H1 (cell line): ENCODE data around the gene KLHDC4. TPM values are rescaled to one million over a fixed set of nuclear protein-coding genes. Genes with fewer than 3 reads are reported as not detected.
"Not testable (repeated sequence)": the region's sequence is repeated elsewhere in the genome, so short reads cannot be mapped to it uniquely, and the experiment has no call there.

Experiments used
- CTCF ChIA-PET: fragments of 300-600 bp; sonication (Branson Sonifier 250); formaldehyde crosslinking; loops from one replicate; lab custom pipeline; 2021; ENCODE audit not compliant: partially characterized antibody; lab: Charles Lee
- POLR2A ChIA-PET: fragments of 300-600 bp; sonication (Branson Sonifier 250); formaldehyde crosslinking; loops from one replicate; lab custom pipeline; 2021; ENCODE audit warnings: inconsistent platforms; ENCODE audit not compliant: partially characterized antibody; lab: Charles Lee
- DNase-seq, 2 experiments: peaks; one replicate each; pipeline versions ENCODE4 v3.0.0 to v3.0.0-alpha.2; 2010 to 2022; ENCODE audit warnings: low spot score in 2 of 2, low read depth in 1 of 2, mixed read lengths in 1 of 2
- FAIRE-seq: peaks from 2 replicates; lab custom pipeline; 2011; peaks lifted over from hg19 to GRCh38; lab: Jason Lieb, UNC
- H2AFZ ChIP-seq: 2 replicates; pipeline ENCODE4 v1.8.1; 2012; ENCODE audit warnings: low read length, inconsistent platforms
- H2AK5ac ChIP-seq: 2 replicates; pipeline ENCODE4 v1.6.1; 2013; ENCODE audit warnings: low read depth, low read length
- H2BK120ac ChIP-seq: replicated peaks from 2 replicates; pipeline ENCODE3; 2013; ENCODE audit warnings: low read depth, low read length, inconsistent platforms
- H2BK12ac ChIP-seq: 2 replicates; pipeline ENCODE4 v1.6.1; 2013; ENCODE audit warnings: low read depth, low read length
- H2BK15ac ChIP-seq: 2 replicates; pipeline ENCODE4 v1.6.1; 2013; ENCODE audit warnings: low read length
- H2BK20ac ChIP-seq: 2 replicates; pipeline ENCODE4 v1.6.1; 2013; ENCODE audit warnings: low read length
- H2BK5ac ChIP-seq: 2 replicates; pipeline ENCODE4 v1.6.1; 2013; ENCODE audit warnings: low read depth, low read length
- H3K14ac ChIP-seq: 2 replicates; pipeline ENCODE4 v1.6.1; 2013; ENCODE audit warnings: inconsistent platforms; ENCODE audit not compliant: insufficient read length
- H3K18ac ChIP-seq: 2 replicates; pipeline ENCODE4 v1.6.1; 2013; ENCODE audit warnings: low read length; ENCODE audit errors: extremely low read depth
- H3K23ac ChIP-seq: 2 replicates; pipeline ENCODE4 v1.6.1; 2013; ENCODE audit warnings: inconsistent platforms; ENCODE audit not compliant: insufficient read length
- H3K23me2 ChIP-seq: 2 replicates; pipeline ENCODE4 v1.6.1; 2013; ENCODE audit warnings: low read depth, low read length
- H3K27ac ChIP-seq: 2 replicates; pipeline ENCODE4 v1.6.1; 2011; ENCODE audit warnings: low read depth, low read length, inconsistent platforms
- H3K27me3 ChIP-seq, 4 experiments: replicated peaks in 1 of 4; 1 replicate in 1 of 4; 2 replicates in 3 of 4; pipeline versions ENCODE4 v1.6.1 to v1.8.1; 2011 to 2013; ENCODE audit warnings: low read length in 3 of 4, mild to moderate bottlenecking in 3 of 4, inconsistent platforms in 2 of 4, mixed read lengths in 2 of 4, moderate library complexity in 1 of 4; ENCODE audit not compliant: control insufficient read depth in 3 of 4, insufficient read depth in 3 of 4; ENCODE audit errors: extremely low read depth in 1 of 4
- H3K36me3 ChIP-seq, 4 experiments: 2 replicates each; pipeline versions ENCODE4 v1.6.1 to v1.8.1; 2011 to 2013; ENCODE audit warnings: mild to moderate bottlenecking in 4 of 4, low read length in 3 of 4, moderate library complexity in 2 of 4, control low read depth in 1 of 4, inconsistent platforms in 1 of 4; ENCODE audit not compliant: insufficient read depth in 4 of 4, control insufficient read depth in 2 of 4
- H3K4ac ChIP-seq: replicated peaks from 2 replicates; pipeline ENCODE3; 2013; ENCODE audit warnings: low read length, low read depth, mixed read lengths, inconsistent platforms; ENCODE audit not compliant: insufficient read length
- H3K4me1 ChIP-seq, 4 experiments: replicated peaks in 1 of 4; 1 replicate in 1 of 4; 2 replicates in 3 of 4; pipeline versions ENCODE4 v1.6.1 to v1.8.1; 2011 to 2013; ENCODE audit warnings: low read length in 3 of 4, inconsistent platforms in 2 of 4, mixed read lengths in 1 of 4; ENCODE audit not compliant: insufficient read depth in 4 of 4, control insufficient read depth in 3 of 4
- H3K4me2 ChIP-seq, 2 experiments: 2 replicates each; pipeline versions ENCODE4 v1.6.1 to v1.8.1; 2011 to 2013; ENCODE audit warnings: low read depth in 2 of 2, low read length in 2 of 2, control low read depth in 1 of 2, inconsistent platforms in 1 of 2, mild to moderate bottlenecking in 1 of 2; ENCODE audit not compliant: insufficient read depth in 1 of 2
- H3K4me3 ChIP-seq, 4 experiments: fragments of 200-600, 300-600 bp in 1 of 4; sonication (generic), shearing (Covaris generic), sonication (Bioruptor Twin) in 1 of 4; 2 replicates each; pipeline versions ENCODE4 v1.5.1 to v1.8.1; 2011 to 2016; ENCODE audit warnings: low read length in 4 of 4, low read depth in 3 of 4, control low read depth in 2 of 4, inconsistent platforms in 2 of 4, mild to moderate bottlenecking in 2 of 4, mixed read lengths in 1 of 4, moderate library complexity in 1 of 4; ENCODE audit not compliant: insufficient read depth in 2 of 4; ENCODE audit errors: extremely low read depth in 1 of 4
- H3K56ac ChIP-seq: replicated peaks from 2 replicates; pipeline ENCODE3; 2013; ENCODE audit warnings: low read depth, mild to moderate bottlenecking, mixed read lengths, low read length, inconsistent platforms; ENCODE audit not compliant: insufficient read length
- H3K79me1 ChIP-seq: 2 replicates; pipeline ENCODE4 v1.6.1; 2013; ENCODE audit warnings: low read depth, low read length, control low read depth
- H3K79me2 ChIP-seq, 2 experiments: 2 replicates each; pipeline versions ENCODE4 v1.6.1 to v1.8.1; 2012 to 2013; ENCODE audit warnings: low read length in 2 of 2, mild to moderate bottlenecking in 2 of 2, inconsistent platforms in 1 of 2; ENCODE audit not compliant: insufficient read depth in 2 of 2, control insufficient read depth in 1 of 2
- H3K9ac ChIP-seq, 4 experiments: replicated peaks in 1 of 4; 1 replicate in 1 of 4; 2 replicates in 3 of 4; pipeline versions ENCODE4 v1.6.1 to v1.8.1; 2011 to 2013; ENCODE audit warnings: low read depth in 3 of 4, low read length in 3 of 4, control low read depth in 2 of 4, mild to moderate bottlenecking in 2 of 4, moderate library complexity in 2 of 4, inconsistent platforms in 1 of 4; ENCODE audit errors: extremely low read depth in 1 of 4
- H3K9me3 ChIP-seq, 2 experiments: 2 replicates each; pipeline versions ENCODE4 v1.6.1 to v1.8.1; 2012 to 2013; ENCODE audit warnings: mild to moderate bottlenecking in 2 of 2, moderate library complexity in 2 of 2, control low read depth in 1 of 2, inconsistent platforms in 1 of 2, low read depth in 1 of 2, low read length in 1 of 2, mixed read lengths in 1 of 2; ENCODE audit not compliant: insufficient read depth in 2 of 2
- H4K20me1 ChIP-seq, 2 experiments: replicated peaks in 1 of 2; 2 replicates each; pipeline versions ENCODE3 to v1.8.1; 2011 to 2013; ENCODE audit warnings: inconsistent platforms in 2 of 2, low read length in 2 of 2, mild to moderate bottlenecking in 1 of 2; ENCODE audit not compliant: insufficient read depth in 2 of 2, control insufficient read depth in 1 of 2
- H4K5ac ChIP-seq: 2 replicates; pipeline ENCODE4 v1.6.1; 2013; ENCODE audit warnings: low read length, low read depth, mixed read lengths, inconsistent platforms; ENCODE audit not compliant: insufficient read length
- H4K8ac ChIP-seq: 2 replicates; pipeline ENCODE4 v1.8.0; 2013; ENCODE audit warnings: mild to moderate bottlenecking, moderate library complexity, low read length, inconsistent platforms; ENCODE audit not compliant: insufficient read depth; ENCODE audit errors: extremely low read depth
- H4K91ac ChIP-seq: replicated peaks from 2 replicates; pipeline ENCODE3; 2013; ENCODE audit warnings: low read length, mixed read lengths, inconsistent platforms; ENCODE audit not compliant: insufficient read length
- WGBS, 2 experiments: shearing (Covaris generic) in 1 of 2; methylation state at CpG; one replicate each; pipeline versions ENCODE4 v1.1.6 to v1.1.7; 2013 to 2015; ENCODE audit warnings: low lambda C conversion rate in 2 of 2, mixed read lengths in 2 of 2, inconsistent platforms in 1 of 2, low coverage in 1 of 2, missing lambda C conversion rate in 1 of 2; ENCODE audit not compliant: insufficient replicate concordance in 2 of 2, insufficient coverage in 1 of 2, insufficient read length in 1 of 2; ENCODE audit errors: extremely low coverage in 1 of 2, missing lambda C conversion rate in 1 of 2; 5-methylcytosine and 5-hydroxymethylcytosine counted together
- polyA plus RNA-seq, 7 experiments: library from polyadenylated mRNA; depleted of rRNA in 3 of 7; stranded (reverse) in 5 of 7; unstranded in 2 of 7; fragments of >200 nt in 5 of 7; fragments of 200-250 nt in 2 of 7; gene quantifications; 1 replicate in 5 of 7; 2 replicates in 1 of 7; 4 replicates in 1 of 7; pipeline versions ENCODE4 v1.2.1 to v1.2.3, GENCODE V29; 2011 to 2013; ENCODE audit warnings: missing spikeins in 2 of 7, mixed read lengths in 2 of 7
- total RNA-seq: library from RNA; stranded (reverse); fragmentation: NEBNext Ultra II Directional; extraction: Animal tissue kit (Norgen Biotek cat#: 25700); gene quantifications from 2 replicates; pipeline ENCODE4 v1.2.1, GENCODE V29; 2021

Gene KLHDC4
- total and polyA plus RNA-seq, 2 of the 8 experiments (the other 6 are each of a cell fraction or from before 2014, with no cell fraction given) = 23.7 to 63.9 TPM

DNA sequence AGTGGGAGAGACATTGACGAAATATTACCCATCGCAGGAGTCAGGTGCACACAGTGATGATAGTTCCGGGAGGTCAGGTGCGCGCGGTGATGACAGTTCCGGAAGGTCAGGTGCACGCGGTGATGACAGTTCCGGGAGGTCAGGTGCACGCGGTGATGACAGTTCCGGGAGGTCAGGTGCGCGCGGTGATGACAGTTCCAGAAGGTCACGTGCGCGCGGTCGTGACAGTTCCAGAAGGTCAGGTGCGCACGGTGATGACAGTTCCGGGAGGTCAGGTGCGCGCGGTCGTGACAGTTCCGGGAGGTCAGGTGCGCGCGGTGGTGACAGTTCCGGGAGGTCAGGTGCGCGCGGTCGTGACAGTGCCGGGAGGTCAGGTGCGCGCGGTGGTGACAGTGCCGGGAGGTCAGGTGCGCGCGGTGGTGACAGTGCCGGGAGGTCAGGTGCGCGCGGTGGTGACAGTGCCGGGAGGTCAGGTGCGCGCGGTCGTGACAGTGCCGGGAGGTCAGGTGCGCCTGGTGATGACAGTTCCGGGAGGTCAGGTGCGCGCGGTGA lies 84.7 kb downstream of the KLHDC4 start:
- H2BK15ac ChIP-seq, H2AK5ac ChIP-seq, H4K5ac ChIP-seq, H2BK5ac ChIP-seq, H3K9me3 ChIP-seq, H3K4me2 ChIP-seq, H3K27me3 ChIP-seq, H3K4me1 ChIP-seq, POLR2A ChIA-PET, H4K8ac ChIP-seq, H2AFZ ChIP-seq, H4K91ac ChIP-seq, H3K79me2 ChIP-seq, H3K4me3 ChIP-seq, H3K4ac ChIP-seq, H2BK120ac ChIP-seq, H2BK20ac ChIP-seq, H3K56ac ChIP-seq, H3K23me2 ChIP-seq, H3K36me3 ChIP-seq, DNase-seq, FAIRE-seq, H3K9ac ChIP-seq, H3K18ac ChIP-seq, H3K79me1 ChIP-seq, H3K27ac ChIP-seq, H3K23ac ChIP-seq, H3K14ac ChIP-seq, H2BK12ac ChIP-seq: not testable (repeated sequence)
- 98% methylated on average over 45 of the region's 60 CpGs; no CpG with 5 or more reads in 1 of the 2 experiments for WGBS, 2 experiments
- peaks cover 9 to 12% of the 10 kb centered on the region in 2 experiments for H4K20me1 ChIP-seq
- CTCF ChIA-PET = interaction anchor here (0.8 to 2.3 kb wide), 13 partner anchors 8 to 287 kb away, joined by 3 to 8 read pairs (median 5); no protein-coding TSS in a partner anchor
